ENCODE results near the gene NR2F2. TPM values are rescaled to one million over a fixed set of nuclear protein-coding genes. Genes with fewer than 3 reads are reported as not detected.

NR2F2 gene
- polyA plus RNA-seq, 1 of the 3 experiments (the other 2 are of a cell fraction), result 3.9 TPM

DNA sequence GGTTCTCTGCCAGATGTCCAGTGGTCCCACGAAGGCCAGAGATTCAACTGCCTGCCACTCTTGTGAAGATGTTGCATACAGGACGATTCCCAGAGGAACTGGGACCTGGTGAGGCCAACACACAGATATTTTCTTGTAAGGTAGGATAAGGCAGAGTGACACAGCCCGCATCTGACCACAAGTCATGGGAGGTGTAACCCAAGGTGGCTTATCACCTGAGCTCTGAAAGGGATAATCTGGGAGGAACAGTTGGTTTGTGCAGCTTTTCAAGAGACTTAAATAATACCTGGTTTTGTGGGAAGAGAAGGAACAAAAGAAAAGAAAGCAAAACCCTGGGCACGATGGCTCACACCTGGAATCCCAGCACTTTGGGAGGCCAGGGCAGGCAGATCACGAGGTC, 39.8 kb upstream of the NR2F2 start:
- WGBS (ENCODE audit: low lambda C conversion rate), result 15% methylated on average over 5 of the region's 5 CpGs
- Histone ChIP-seq H3K79me2 (ENCODE audit: insufficient read depth) (no peaks in the 10 kb centered on the region), H3K27me3 (ENCODE audit: insufficient read depth) (no peaks in the 10 kb centered on the region), H4K20me1 (ENCODE audit: insufficient read depth) (no peaks in the 10 kb centered on the region), H3K4me2 (no peak overlapping the region), H3K9ac (no peak overlapping the region), H3K27ac (ENCODE audit: low read depth in 2 of 2, low read length in 1 of 2) (no peak overlapping the region), H3K4me1 (ENCODE audit: control insufficient read depth in 1 of 2, insufficient read depth in 2 of 2, low read depth in 1 of 2, low read length in 1 of 2) (no peaks in the 10 kb centered on the region), H3K9me3 (no peaks in the 10 kb centered on the region), H3F3A (replicated peaks; ENCODE audit: insufficient read depth) (no peaks in the 10 kb centered on the region), H3K4me3 (ENCODE audit: low read depth in 2 of 2, low read length in 1 of 2) (no peak overlapping the region), H3K9me2 (no peaks in the 10 kb centered on the region), H3K36me3 (replicated peaks in 1 of 2; ENCODE audit: control insufficient read depth in 1 of 2, insufficient read depth in 2 of 2, low read length in 1 of 2) (no peaks in the 10 kb centered on the region), H2AFZ (ENCODE audit: low read depth) (no peak overlapping the region)
- no peak for DNase-seq
- TF ChIP-seq JUND (IDR thresholded peaks at IDR 0.05) (no peak), EZH2phosphoT487 (IDR thresholded peaks at IDR 0.05; ENCODE audit: borderline replicate concordance, low read depth) (no peak), EP300 (IDR thresholded peaks at IDR 0.05; ENCODE audit: borderline replicate concordance in 1 of 2, low read depth in 1 of 2, low read length in 1 of 2) (no peak), RXRA (IDR thresholded peaks at IDR 0.05; ENCODE audit: borderline replicate concordance, low read depth) (no peak), SIN3A (IDR thresholded peaks at IDR 0.05; ENCODE audit: borderline replicate concordance, low read depth, low read length) (no peak), MEF2A (IDR thresholded peaks at IDR 0.05; ENCODE audit: borderline replicate concordance, low read depth) (no peak)
- TF ChIP-seq, protein P1, sequence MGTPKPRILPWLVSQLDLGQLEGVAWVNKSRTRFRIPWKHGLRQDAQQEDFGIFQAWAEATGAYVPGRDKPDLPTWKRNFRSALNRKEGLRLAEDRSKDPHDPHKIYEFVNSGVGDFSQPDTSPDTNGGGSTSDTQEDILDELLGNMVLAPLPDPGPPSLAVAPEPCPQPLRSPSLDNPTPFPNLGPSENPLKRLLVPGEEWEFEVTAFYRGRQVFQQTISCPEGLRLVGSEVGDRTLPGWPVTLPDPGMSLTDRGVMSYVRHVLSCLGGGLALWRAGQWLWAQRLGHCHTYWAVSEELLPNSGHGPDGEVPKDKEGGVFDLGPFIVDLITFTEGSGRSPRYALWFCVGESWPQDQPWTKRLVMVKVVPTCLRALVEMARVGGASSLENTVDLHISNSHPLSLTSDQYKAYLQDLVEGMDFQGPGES (IDR thresholded peaks at IDR 0.05; ENCODE audit: low read depth, low read length), result no peak
- TF ChIP-seq, protein P2, sequence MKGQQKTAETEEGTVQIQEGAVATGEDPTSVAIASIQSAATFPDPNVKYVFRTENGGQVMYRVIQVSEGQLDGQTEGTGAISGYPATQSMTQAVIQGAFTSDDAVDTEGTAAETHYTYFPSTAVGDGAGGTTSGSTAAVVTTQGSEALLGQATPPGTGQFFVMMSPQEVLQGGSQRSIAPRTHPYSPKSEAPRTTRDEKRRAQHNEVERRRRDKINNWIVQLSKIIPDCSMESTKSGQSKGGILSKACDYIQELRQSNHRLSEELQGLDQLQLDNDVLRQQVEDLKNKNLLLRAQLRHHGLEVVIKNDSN (IDR thresholded peaks at IDR 0.05; ENCODE audit: borderline replicate concordance, low read depth), result no peak
- TF ChIP-seq, protein P3, sequence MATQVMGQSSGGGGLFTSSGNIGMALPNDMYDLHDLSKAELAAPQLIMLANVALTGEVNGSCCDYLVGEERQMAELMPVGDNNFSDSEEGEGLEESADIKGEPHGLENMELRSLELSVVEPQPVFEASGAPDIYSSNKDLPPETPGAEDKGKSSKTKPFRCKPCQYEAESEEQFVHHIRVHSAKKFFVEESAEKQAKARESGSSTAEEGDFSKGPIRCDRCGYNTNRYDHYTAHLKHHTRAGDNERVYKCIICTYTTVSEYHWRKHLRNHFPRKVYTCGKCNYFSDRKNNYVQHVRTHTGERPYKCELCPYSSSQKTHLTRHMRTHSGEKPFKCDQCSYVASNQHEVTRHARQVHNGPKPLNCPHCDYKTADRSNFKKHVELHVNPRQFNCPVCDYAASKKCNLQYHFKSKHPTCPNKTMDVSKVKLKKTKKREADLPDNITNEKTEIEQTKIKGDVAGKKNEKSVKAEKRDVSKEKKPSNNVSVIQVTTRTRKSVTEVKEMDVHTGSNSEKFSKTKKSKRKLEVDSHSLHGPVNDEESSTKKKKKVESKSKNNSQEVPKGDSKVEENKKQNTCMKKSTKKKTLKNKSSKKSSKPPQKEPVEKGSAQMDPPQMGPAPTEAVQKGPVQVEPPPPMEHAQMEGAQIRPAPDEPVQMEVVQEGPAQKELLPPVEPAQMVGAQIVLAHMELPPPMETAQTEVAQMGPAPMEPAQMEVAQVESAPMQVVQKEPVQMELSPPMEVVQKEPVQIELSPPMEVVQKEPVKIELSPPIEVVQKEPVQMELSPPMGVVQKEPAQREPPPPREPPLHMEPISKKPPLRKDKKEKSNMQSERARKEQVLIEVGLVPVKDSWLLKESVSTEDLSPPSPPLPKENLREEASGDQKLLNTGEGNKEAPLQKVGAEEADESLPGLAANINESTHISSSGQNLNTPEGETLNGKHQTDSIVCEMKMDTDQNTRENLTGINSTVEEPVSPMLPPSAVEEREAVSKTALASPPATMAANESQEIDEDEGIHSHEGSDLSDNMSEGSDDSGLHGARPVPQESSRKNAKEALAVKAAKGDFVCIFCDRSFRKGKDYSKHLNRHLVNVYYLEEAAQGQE (IDR thresholded peaks at IDR 0.05; ENCODE audit: low read depth, low read length), result no peak
- CTCF ChIA-PET, result no interaction called here
- POLR2A ChIA-PET, result no interaction called here

DNA sequence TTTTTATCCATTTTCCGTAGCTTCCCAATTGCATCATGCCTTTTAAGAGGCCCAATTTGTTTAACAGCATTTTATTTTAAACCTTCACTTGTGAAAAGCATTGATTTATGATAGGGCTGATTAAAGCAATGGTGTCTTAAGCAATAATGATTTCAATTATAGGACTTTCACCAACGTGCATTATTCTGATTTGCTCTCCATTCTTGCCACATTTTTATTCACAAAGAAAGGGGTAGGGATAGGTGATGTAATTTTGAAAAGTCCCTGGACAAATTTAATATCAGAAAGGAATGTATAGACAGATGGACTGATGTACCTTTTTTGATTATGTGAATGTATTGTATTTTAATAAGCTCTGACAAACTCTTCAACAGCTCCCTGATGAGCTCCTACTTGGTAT, 37.9 kb upstream of the NR2F2 start:
- H3F3A ChIP-seq (replicated peaks; ENCODE audit: insufficient read depth), result no peaks in the 10 kb centered on the region
- no peaks in the 10 kb centered on the region for H4K20me1 ChIP-seq (ENCODE audit: insufficient read depth)
- TF ChIP-seq GATA2 (CRISPR knock-in tag; IDR thresholded peaks at IDR 0.05), result no peak
- TF ChIP-seq SMC3 (IDR thresholded peaks at IDR 0.05; ENCODE audit: low read depth, low read length), result no peak
- TF ChIP-seq, protein P4, sequence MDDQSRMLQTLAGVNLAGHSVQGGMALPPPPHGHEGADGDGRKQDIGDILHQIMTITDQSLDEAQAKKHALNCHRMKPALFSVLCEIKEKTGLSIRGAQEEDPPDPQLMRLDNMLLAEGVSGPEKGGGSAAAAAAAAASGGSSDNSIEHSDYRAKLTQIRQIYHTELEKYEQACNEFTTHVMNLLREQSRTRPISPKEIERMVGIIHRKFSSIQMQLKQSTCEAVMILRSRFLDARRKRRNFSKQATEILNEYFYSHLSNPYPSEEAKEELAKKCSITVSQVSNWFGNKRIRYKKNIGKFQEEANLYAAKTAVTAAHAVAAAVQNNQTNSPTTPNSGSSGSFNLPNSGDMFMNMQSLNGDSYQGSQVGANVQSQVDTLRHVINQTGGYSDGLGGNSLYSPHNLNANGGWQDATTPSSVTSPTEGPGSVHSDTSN (IDR thresholded peaks at IDR 0.05), result no peak
- TF ChIP-seq TAF1 (IDR thresholded peaks at IDR 0.05; ENCODE audit: borderline replicate concordance, low read depth, low read length), result no peak
- no peak for TF ChIP-seq POLR2AphosphoS5 (IDR thresholded peaks at IDR 0.05; ENCODE audit: low read depth, low read length)
- no peak overlapping the region for H3K4me3 ChIP-seq (ENCODE audit: low read depth in 2 of 2, low read length in 1 of 2)
- H3K27me3 ChIP-seq (ENCODE audit: insufficient read depth), result no peaks in the 10 kb centered on the region
- H3K27ac ChIP-seq (ENCODE audit: low read depth in 2 of 2, low read length in 1 of 2), result no peak overlapping the region
- no peaks in the 10 kb centered on the region for H3K36me3 ChIP-seq (replicated peaks in 1 of 2; ENCODE audit: control insufficient read depth in 1 of 2, insufficient read depth in 2 of 2, low read length in 1 of 2)
- POLR2A ChIA-PET, result no interaction called here
- WGBS (ENCODE audit: low lambda C conversion rate), result 8% methylated on average over 2 of the region's 2 CpGs
- no peaks in the 10 kb centered on the region for H3K9me3 ChIP-seq
- H3K79me2 ChIP-seq (ENCODE audit: insufficient read depth), result no peaks in the 10 kb centered on the region
- H3K9me2 ChIP-seq, result no peaks in the 10 kb centered on the region
- no peak for DNase-seq
- H3K9ac ChIP-seq, result no peak overlapping the region
- no peaks in the 10 kb centered on the region for H3K4me1 ChIP-seq (ENCODE audit: control insufficient read depth in 1 of 2, insufficient read depth in 2 of 2, low read depth in 1 of 2, low read length in 1 of 2)
- H3K4me2 ChIP-seq, result no peak overlapping the region
- no peak overlapping the region for H2AFZ ChIP-seq (ENCODE audit: low read depth)
- CTCF ChIA-PET, result interaction anchor here (0.6 kb wide), 1 partner anchor 30 kb away, joined by 3 read pairs; no protein-coding TSS in a partner anchor
